HG02588 (cell line): ENCODE data around the gene FAM241B.

Experiments used
- ATAC-seq: cut with Tn5 transposase; IDR thresholded peaks from one replicate; pipeline ENCODE4 v1.9.1; 2021; ENCODE audit warnings: mild to moderate bottlenecking, moderate library complexity; ENCODE audit not compliant: unreplicated experiment

FAM241B gene

GRCh38 chr10:69647126-69647525 is 17.1 kb downstream of the FAM241B start:
- no peak for ATAC-seq

DNA sequence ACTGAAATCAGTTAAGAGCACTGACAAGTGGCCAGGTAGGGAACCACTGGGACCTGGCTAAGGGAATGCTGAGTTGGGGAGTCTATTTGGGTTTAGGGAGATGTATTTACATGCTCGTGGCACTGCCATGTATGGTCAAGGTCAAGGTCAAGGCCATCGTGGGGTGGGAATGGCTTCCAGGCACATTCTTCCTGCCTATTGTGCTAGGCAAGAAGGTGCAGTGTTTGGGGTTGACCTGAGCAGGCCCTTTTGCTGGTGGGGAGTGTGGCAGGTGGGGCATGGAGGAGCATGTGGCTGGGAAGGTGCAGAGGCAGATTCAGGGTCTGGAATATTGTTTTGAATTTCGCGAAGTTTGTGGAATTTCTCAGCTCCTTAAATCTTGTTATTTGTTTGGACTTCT is 17.8 kb downstream of the FAM241B start:
- no peak for ATAC-seq

DNA sequence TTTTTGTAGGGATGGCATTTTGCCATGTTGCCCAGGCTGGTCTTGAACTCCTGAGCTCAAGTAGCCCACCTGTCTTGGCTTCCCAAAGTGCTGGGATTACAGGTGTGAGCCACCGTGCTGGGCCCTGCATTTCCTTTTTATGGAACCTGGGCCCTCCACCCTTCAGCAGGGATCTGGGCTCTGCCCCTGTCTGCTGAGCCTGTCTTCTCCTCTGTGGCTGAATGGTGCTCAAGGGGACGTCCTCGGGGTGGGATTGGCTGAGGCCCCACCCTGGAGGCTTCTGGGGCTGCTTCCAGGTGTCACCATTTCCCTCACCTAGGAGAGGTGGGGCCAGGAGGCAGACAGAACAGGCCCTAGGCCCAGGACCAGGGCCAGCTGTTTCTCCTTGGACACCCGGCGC is 18.4 kb downstream of the FAM241B start:
- ATAC-seq, result no peak

DNA sequence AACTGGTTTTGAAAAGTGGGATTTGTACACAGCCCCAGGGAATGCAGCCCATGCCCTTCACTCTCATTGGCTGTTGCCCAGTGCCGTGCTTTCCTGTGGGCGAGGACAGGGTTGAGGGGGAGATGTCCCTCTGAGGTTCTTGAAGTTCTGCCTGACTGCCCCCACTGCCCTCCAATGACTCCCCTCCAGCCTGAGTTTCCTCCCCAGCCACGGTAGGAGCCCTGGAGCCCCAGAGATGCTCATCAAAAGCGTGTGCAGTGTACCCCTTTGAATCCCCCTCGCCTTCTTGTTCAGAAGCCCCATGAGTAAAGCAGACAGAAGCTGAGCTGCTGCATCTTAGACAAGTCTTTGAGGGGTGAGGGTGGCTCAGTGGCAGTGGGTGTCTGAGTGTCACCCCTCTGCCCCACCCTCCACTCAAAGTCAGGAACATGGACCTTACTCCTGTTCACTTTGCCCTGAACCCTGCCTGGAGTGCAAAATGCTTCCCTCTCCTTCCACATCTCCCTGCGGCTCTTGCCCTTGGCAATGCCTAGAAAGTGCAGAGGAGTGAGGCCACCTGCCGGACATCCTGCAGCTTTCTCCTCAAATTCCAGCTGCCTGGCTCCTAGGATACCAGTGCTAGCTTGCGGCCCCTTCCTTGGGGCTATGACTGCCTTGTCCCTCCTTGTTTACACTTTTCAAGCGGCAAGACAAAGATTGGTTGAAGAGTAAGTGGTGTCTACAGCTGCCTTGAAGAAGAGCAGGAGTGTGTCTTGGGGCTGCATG is 19.9 kb downstream of the FAM241B start:
- no peak for ATAC-seq

DNA sequence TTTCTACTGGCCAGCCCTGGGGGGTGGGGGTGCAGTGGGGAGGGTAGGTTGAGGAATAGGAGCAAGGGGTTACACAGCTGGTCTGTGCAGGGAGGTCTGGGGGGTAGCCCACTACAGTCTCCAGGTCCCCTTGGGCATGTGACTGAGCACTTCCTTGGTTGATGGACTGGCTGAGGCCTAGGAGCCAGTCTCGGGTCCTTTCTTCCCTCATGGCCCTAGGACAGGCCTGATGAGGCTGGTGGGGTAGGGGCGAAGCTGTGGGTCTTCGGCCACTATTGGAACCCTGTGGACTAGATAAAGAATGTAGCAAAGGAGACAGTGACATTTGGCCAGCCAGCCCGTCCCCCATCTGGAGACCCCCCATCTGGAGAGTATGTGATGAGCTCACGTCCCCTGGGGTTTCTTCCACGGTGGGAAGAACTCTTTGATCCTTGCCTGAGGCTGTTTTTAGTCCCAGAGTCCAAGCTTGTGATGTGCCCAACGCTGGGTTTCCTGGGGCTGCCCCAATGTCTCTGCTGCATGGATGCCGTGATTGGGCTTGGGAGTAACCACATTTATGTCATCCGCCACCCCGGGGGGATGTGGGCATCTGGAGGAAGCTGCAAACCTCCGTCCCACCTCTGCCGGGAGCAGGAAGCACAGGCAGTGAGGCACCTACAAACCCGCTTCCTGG is 20.7 kb downstream of the FAM241B start:
- no peak for ATAC-seq

DNA sequence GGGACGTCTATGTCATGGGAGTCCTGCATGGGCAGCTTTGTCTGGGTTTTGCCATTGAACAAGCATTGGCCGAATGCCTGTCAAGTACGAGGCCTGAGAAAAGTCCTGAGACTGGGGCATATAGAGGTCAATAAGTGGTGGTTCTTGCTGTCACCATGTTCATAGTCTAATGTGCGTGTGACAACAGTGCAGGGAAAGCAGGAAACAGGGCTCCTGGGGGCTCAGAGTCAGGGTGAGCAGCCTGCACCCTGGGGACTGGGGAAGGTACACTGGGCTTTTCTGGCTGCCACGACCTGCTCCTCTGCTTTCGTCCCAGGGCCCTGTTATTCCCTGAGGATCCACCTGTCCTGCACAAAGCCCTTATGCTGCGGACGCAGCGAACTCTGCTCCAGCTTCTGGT is 21.3 kb downstream of the FAM241B start:
- ATAC-seq, result no peak

GRCh38 chr10:69652111-69652856 is 22.2 kb downstream of the FAM241B start:
- ATAC-seq, result no peak

DNA sequence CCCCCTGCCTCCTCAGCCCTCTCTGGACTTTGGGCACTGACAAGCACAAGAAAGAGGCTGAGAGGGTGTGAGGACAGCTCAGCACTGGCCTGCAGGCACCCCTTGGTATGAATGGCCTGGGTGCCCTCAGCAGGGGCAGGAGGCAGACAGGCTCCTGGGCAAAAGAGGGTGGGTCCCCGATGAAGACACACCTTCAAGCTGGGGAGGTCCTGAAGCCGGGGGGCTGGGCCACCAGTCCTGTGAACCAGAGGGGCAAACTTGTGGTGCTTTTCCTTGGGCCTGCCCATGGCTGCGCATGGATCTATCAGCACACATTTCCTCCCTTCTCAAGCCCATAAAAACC is 22.8 kb downstream of the FAM241B start:
- ATAC-seq, result no peak

GRCh38 chr10:69653561-69653960 is 23.5 kb downstream of the FAM241B start:
- no peak for ATAC-seq

DNA sequence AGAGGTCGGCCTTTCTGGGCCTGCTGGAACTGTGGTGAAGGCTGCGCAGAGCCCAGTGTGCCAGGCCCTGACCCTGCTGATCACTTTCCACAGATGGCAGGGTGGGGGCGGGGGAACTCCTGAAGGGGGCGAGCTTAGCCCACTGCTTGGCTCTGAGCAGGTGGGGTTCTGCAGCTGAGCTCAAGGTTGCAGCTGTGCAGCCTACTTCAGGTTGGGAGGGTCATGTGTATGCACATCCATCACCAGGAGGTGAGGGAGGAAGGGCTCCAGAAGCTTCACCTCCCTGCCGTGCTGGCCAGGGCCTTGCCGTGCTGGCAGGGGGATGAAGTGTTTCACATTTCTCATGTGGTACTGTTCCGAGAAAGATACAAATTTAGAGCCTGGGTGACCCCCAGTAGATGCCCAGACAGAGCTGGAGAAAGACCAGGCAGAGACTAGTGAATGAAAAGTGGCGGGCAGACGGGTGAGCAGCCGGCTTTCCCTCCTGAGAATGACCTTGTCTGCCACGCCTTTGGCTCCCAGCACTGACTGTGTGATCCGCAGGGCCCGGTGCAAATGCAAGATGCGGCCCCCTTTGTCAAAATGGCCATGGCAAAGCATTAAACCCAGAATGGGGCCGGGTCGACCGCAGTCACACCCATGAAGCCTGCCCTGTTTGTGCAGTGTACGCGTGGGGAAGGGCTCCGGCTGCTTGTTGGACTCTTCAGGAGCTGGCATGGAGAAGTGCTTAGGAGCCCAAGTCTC is 25.2 kb downstream of the FAM241B start:
- no peak for ATAC-seq

GRCh38 chr10:69655868-69656555 is 26.0 kb downstream of the FAM241B start:
- ATAC-seq, result no peak

- no peak for ATAC-seq
Measured at GRCh38 chr10:69656742-69657269, 26.8 kb downstream of the FAM241B start.

- no peak for ATAC-seq
Measured at GRCh38 chr10:69657430-69657829, 27.4 kb downstream of the FAM241B start.

DNA sequence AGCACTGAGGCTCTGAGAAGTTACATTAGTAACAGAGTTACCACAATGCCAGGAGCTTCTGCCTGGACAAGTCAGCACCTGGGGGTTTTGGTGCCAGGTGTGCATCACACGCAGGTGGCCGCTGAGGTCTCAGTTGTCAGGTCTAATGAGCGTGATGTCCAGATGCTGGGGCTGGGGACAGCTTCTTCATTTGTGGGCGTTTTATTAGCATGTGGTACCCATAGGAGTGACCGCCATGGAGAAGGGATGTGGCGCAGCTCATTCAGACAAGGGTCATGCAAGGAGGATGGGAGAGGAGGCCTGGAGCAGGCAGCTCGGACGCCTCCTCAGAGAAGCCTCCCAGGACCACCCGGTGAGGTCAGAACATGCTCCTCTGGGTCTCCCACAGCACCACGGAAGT is 27.8 kb downstream of the FAM241B start:
- no peak for ATAC-seq

- no peak for ATAC-seq
Measured at GRCh38 chr10:69659241-69660038, 29.4 kb downstream of the FAM241B start.

DNA sequence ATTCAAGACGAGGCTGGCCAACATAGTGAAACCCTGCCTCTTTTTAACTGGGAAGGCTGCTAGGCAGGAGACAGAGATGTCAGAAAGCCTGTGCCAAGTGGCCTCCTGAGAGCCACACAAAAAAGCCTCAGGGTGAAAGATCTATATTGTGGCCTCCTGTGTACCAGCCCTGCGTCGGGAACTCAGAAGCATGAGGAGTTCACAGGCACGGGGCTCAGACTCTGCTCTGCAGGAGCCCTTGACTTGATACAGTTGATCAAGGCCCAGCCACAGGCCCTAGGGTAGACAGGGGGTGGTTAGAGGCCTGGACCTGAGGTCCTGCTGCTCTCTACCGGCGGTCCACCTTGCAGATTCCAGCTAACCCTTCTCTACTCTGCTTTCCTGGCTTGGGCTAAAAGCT is 30.2 kb downstream of the FAM241B start:
- ATAC-seq, result no peak

GRCh38 chr10:69661414-69662172 is 31.5 kb downstream of the FAM241B start:
- no peak for ATAC-seq

DNA sequence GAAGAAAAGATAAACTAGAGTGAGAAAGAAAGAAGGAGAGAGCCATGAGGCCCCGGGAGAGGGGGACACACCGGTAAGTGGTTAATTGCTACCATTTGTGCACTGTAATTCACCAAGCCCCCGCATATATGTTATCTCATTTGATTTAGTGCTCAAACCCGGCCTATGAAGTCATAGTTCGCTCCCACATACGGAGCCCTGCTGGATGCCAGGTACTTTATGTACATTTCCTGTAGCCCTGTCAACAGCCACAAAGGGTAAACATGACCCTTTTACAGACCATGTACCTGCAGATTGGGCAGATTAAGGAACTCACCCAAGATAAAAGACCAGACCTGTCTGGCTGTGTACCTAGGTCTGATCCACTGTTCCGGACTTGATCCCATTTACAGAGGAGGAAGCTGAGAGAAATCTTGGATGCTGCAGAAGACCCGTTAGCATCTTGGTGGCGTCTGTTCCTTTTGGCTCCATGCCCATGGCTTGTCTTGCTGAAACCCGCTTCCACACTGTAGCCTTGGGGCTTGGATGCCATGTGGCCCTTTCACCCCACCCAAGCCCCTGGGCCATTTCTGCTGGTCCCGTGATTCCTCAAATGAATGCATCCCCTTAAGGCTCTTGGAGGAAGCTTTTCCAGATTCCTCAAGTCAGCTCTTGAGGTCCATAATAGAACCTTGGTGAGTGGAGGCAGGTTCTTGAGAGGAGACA is 32.3 kb downstream of the FAM241B start:
- ATAC-seq, result no peak
